HepG2 (cell line): ENCODE data around the gene PAN2. TPM values are rescaled to one million over a fixed set of nuclear protein-coding genes. Genes with fewer than 3 reads are reported as not detected.

ENCODE experiments used
- JUN ChIP-seq: sonication (generic); formaldehyde crosslinking; IDR thresholded peaks from 2 replicates; pipeline ENCODE4 v1.4.0; 2020; ENCODE audit warnings: mild to moderate bottlenecking, missing genetic modification reagents
- MEIS1 ChIP-seq: sonication (generic); formaldehyde crosslinking; IDR thresholded peaks from 2 replicates; pipeline ENCODE4 v1.9.0; 2021; ENCODE audit warnings: mild to moderate bottlenecking, missing genetic modification reagents, moderate library complexity, borderline replicate concordance
- NR2F6 ChIP-seq, 2 experiments: IDR thresholded peaks; 2 replicates each; pipeline ENCODE4 v1.6.1; 2016; ENCODE audit warnings: antibody characterized with exemption in 1 of 2, mild to moderate bottlenecking in 1 of 2
- POLR2A ChIP-seq, 2 experiments: IDR thresholded peaks; 2 replicates each; pipeline ENCODE4 v1.6.1; 2011; ENCODE audit warnings: low read depth in 2 of 2, low read length in 2 of 2, mild to moderate bottlenecking in 1 of 2, moderate library complexity in 1 of 2; ENCODE audit not compliant: insufficient read depth in 1 of 2
- POLR2G ChIP-seq: fragments of 200-400 bp; formaldehyde crosslinking; IDR thresholded peaks from 2 replicates; pipeline ENCODE4 v1.6.1; 2018; ENCODE audit warnings: mild to moderate bottlenecking, low read depth, low read length, moderate library complexity
- XBP1 ChIP-seq: sonication (generic); formaldehyde crosslinking; IDR thresholded peaks from 2 replicates; pipeline ENCODE4 v1.5.0; 2020; ENCODE audit warnings: missing genetic modification reagents
- ZFX ChIP-seq: sonication (generic); formaldehyde crosslinking; IDR thresholded peaks from 2 replicates; pipeline ENCODE4 v1.4.0; 2020; ENCODE audit warnings: mild to moderate bottlenecking, low read depth, missing genetic modification reagents, moderate library complexity
- ZNF251 ChIP-seq: sonication (generic); formaldehyde crosslinking; IDR thresholded peaks from 2 replicates; pipeline ENCODE4 v1.9.0; 2021; ENCODE audit warnings: mild to moderate bottlenecking, missing genetic modification reagents
- ZNF558 ChIP-seq: sonication (generic); formaldehyde crosslinking; IDR thresholded peaks from 2 replicates; pipeline ENCODE4 v1.9.0; 2022; ENCODE audit warnings: mild to moderate bottlenecking, missing genetic modification reagents, borderline replicate concordance
- ZNF749 ChIP-seq: sonication (generic); formaldehyde crosslinking; IDR thresholded peaks from 2 replicates; pipeline ENCODE4 v1.8.0; 2022; ENCODE audit warnings: mild to moderate bottlenecking, missing genetic modification reagents, moderate library complexity, borderline replicate concordance
- ZNF83 ChIP-seq: sonication (generic); formaldehyde crosslinking; IDR thresholded peaks from 2 replicates; pipeline ENCODE4 v1.4.0; 2020; ENCODE audit warnings: missing genetic modification reagents, mild to moderate bottlenecking, borderline replicate concordance
- ZNF883 ChIP-seq: sonication (generic); formaldehyde crosslinking; IDR thresholded peaks from 2 replicates; pipeline ENCODE4 v1.5.1; 2020; ENCODE audit warnings: mild to moderate bottlenecking, missing genetic modification reagents; ENCODE audit errors: not compliant biosample characterization
- polyA plus RNA-seq, 8 experiments: library from polyadenylated mRNA; depleted of rRNA in 3 of 8; stranded (reverse) in 7 of 8; unstranded in 1 of 8; fragments of >200 nt; fragmentation: Illumina TruSeq in 4 of 8; extraction: Trizol in 4 of 8; gene quantifications; 2 replicates each; pipeline versions ENCODE4 v1.2.1 to v1.2.3, GENCODE V29; 2011 to 2016; ENCODE audit warnings: low read depth in 4 of 8, missing spikeins in 1 of 8, mixed read lengths in 1 of 8; ENCODE audit not compliant: insufficient read depth in 1 of 8
- total RNA-seq, 5 experiments: library from RNA; depleted of rRNA; stranded (reverse); fragments of >200 nt; fragmentation: Illumina TruSeq; extraction: Trizol; gene quantifications; 2 replicates each; pipeline ENCODE4 v1.2.3, GENCODE V29; 2016; ENCODE audit warnings: low read depth in 1 of 5
- TF ChIP-seq, protein P1 (sequence below): sonication (generic); formaldehyde crosslinking; IDR thresholded peaks from 2 replicates; pipeline ENCODE4 v1.4.0; 2020; ENCODE audit warnings: missing genetic modification reagents, borderline replicate concordance
- TF ChIP-seq, protein P2 (sequence below): sonication (generic); formaldehyde crosslinking; IDR thresholded peaks from 2 replicates; pipeline ENCODE4 v1.4.0; 2020; ENCODE audit warnings: mild to moderate bottlenecking, missing genetic modification reagents
- TF ChIP-seq, protein P3 (sequence below): sonication (generic); formaldehyde crosslinking; IDR thresholded peaks from 2 replicates; pipeline ENCODE4 v1.5.1; 2020; ENCODE audit warnings: mild to moderate bottlenecking, missing genetic modification reagents, moderate library complexity
- TF ChIP-seq, protein P4 (sequence below), 2 experiments: sonication (generic) in 1 of 2; formaldehyde crosslinking in 1 of 2; IDR thresholded peaks; 2 replicates each; pipeline versions ENCODE4 v1.5.1 to v1.6.1; 2011 to 2020; ENCODE audit warnings: borderline replicate concordance in 1 of 2, low read depth in 1 of 2, low read length in 1 of 2, mild to moderate bottlenecking in 1 of 2, missing genetic modification reagents in 1 of 2, moderate library complexity in 1 of 2

Gene PAN2
- total and polyA plus RNA-seq, 2 of the 13 experiments (the other 11 are each of a cell fraction or from before 2014, with no cell fraction given) = 27.2 to 61.1 TPM

DNA sequence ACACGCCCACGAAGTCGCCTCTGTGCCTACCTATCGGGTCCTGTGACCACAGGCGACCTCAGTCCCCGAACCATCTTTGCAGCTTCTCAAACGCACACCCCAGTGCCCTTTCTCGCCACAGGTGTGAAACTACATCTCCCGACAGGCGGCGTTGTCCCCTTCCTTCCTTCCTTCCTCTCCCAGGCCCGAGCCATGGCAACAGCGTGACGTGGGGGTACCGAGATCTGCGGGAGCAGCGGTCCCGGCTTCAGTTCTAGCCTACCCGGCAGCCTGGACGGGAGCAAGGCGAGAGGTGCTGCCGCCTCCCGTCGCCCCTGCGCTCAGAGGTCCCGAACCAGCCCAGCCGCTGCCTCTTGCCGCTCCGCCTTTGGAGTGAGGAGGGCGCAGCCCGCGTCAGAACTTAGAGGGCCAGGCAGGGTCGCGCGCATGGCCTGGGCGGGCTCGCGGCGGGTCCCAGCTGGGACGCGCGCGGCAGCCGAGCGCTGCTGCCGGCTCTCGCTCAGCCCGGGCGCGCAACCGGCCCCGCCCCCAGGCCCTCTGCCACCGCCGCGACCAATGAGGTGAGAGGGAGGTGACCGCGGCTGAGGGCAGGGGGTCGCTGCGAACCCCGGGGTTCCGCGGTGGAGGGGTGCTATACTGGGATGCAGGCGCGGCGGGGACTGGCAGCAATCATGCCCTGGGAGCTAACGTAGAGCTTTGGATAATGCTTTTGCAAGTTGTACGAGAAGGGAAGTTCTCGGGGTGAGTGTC lies 66.9 kb downstream of the PAN2 start, which contains the start of gene COQ10A (continued):
- TF ChIP-seq NR2F6 (IDR thresholded peaks at IDR 0.05) (no peak), NR2F6 (CRISPR knock-in tag; IDR thresholded peaks at IDR 0.05) (peak; percentile 58; the same call in 1 of the 2 replicates), ZFX (CRISPR knock-in tag) (peak; percentile 93), ZNF558 (CRISPR knock-in tag) (no peak; the same call in 1 of the 2 replicates), MEIS1 (peak; percentile 79; the same call in 1 of the 2 replicates), POLR2G (peak; percentile 93), JUN (CRISPR knock-in tag) (0 out of 2 replicates have a peak, but pooled peaks have one; percentile 52), ZNF251 (CRISPR knock-in tag) (no peak), XBP1 (CRISPR knock-in tag) (no peak), POLR2A (IDR thresholded peaks at IDR 0.05; ENCODE audit: insufficient read depth in 1 of 2, low read depth in 2 of 2, low read length in 2 of 2) (peak; percentile 90 to 92), ZNF83 (CRISPR knock-in tag) (0 out of 2 replicates have a peak, but pooled peaks have one; percentile 31), ZNF749 (CRISPR knock-in tag) (peak; percentile 69; the same call in 1 of the 2 replicates), ZNF883 (CRISPR knock-in tag) (peak; percentile 77)
- TF ChIP-seq, protein P1, sequence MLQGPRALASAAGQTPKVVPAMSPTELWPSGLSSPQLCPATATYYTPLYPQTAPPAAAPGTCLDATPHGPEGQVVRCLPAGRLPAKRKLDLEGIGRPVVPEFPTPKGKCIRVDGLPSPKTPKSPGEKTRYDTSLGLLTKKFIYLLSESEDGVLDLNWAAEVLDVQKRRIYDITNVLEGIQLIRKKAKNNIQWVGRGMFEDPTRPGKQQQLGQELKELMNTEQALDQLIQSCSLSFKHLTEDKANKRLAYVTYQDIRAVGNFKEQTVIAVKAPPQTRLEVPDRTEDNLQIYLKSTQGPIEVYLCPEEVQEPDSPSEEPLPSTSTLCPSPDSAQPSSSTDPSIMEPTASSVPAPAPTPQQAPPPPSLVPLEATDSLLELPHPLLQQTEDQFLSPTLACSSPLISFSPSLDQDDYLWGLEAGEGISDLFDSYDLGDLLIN (CRISPR knock-in tag) = no peak
- TF ChIP-seq, protein P2, sequence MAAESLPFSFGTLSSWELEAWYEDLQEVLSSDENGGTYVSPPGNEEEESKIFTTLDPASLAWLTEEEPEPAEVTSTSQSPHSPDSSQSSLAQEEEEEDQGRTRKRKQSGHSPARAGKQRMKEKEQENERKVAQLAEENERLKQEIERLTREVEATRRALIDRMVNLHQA (CRISPR knock-in tag) = 0 out of 2 replicates have a peak, but pooled peaks have one; percentile 25
- TF ChIP-seq, protein P3, sequence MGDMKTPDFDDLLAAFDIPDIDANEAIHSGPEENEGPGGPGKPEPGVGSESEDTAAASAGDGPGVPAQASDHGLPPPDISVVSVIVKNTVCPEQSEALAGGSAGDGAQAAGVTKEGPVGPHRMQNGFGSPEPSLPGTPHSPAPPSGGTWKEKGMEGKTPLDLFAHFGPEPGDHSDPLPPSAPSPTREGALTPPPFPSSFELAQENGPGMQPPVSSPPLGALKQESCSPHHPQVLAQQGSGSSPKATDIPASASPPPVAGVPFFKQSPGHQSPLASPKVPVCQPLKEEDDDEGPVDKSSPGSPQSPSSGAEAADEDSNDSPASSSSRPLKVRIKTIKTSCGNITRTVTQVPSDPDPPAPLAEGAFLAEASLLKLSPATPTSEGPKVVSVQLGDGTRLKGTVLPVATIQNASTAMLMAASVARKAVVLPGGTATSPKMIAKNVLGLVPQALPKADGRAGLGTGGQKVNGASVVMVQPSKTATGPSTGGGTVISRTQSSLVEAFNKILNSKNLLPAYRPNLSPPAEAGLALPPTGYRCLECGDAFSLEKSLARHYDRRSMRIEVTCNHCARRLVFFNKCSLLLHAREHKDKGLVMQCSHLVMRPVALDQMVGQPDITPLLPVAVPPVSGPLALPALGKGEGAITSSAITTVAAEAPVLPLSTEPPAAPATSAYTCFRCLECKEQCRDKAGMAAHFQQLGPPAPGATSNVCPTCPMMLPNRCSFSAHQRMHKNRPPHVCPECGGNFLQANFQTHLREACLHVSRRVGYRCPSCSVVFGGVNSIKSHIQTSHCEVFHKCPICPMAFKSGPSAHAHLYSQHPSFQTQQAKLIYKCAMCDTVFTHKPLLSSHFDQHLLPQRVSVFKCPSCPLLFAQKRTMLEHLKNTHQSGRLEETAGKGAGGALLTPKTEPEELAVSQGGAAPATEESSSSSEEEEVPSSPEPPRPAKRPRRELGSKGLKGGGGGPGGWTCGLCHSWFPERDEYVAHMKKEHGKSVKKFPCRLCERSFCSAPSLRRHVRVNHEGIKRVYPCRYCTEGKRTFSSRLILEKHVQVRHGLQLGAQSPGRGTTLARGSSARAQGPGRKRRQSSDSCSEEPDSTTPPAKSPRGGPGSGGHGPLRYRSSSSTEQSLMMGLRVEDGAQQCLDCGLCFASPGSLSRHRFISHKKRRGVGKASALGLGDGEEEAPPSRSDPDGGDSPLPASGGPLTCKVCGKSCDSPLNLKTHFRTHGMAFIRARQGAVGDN (CRISPR knock-in tag) = peak; percentile 91
- TF ChIP-seq, protein P4, sequence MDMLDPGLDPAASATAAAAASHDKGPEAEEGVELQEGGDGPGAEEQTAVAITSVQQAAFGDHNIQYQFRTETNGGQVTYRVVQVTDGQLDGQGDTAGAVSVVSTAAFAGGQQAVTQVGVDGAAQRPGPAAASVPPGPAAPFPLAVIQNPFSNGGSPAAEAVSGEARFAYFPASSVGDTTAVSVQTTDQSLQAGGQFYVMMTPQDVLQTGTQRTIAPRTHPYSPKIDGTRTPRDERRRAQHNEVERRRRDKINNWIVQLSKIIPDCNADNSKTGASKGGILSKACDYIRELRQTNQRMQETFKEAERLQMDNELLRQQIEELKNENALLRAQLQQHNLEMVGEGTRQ (IDR thresholded peaks at IDR 0.05; ENCODE audit: low read depth, low read length) = 0 out of 2 replicates have a peak, but pooled peaks have one; percentile 12
- TF ChIP-seq, protein P4 (CRISPR knock-in tag; IDR thresholded peaks at IDR 0.05; ENCODE audit: borderline replicate concordance) = no peak
